Measurements from ENCODE around the gene RNPEPL1. TPM values are rescaled to one million over a fixed set of nuclear protein-coding genes. Genes with fewer than 3 reads are reported as not detected.
"Not testable (repeated sequence)": the region's sequence is repeated elsewhere in the genome, so short reads cannot be mapped to it uniquely, and the experiment has no call there.

RNPEPL1 gene
- total RNA-seq, 1 donor from 2014 or later, result 44.6 TPM

- ATAC-seq, result not testable (repeated sequence)
Observed at GRCh38 chr2:240539101-240539500, 29.2 kb upstream of the RNPEPL1 start.

GRCh38 chr2:240539906-240540305 lies 28.4 kb upstream of the RNPEPL1 start:
- ATAC-seq, result no peak

- ATAC-seq, result no peak
Observed at GRCh38 chr2:240551288-240551687, 17.0 kb upstream of the RNPEPL1 start.

- no peak for ATAC-seq
Observed at GRCh38 chr2:240551811-240552210, 16.5 kb upstream of the RNPEPL1 start.

GRCh38 chr2:240553956-240554480 lies 14.3 kb upstream of the RNPEPL1 start:
- no peak for ATAC-seq

DNA sequence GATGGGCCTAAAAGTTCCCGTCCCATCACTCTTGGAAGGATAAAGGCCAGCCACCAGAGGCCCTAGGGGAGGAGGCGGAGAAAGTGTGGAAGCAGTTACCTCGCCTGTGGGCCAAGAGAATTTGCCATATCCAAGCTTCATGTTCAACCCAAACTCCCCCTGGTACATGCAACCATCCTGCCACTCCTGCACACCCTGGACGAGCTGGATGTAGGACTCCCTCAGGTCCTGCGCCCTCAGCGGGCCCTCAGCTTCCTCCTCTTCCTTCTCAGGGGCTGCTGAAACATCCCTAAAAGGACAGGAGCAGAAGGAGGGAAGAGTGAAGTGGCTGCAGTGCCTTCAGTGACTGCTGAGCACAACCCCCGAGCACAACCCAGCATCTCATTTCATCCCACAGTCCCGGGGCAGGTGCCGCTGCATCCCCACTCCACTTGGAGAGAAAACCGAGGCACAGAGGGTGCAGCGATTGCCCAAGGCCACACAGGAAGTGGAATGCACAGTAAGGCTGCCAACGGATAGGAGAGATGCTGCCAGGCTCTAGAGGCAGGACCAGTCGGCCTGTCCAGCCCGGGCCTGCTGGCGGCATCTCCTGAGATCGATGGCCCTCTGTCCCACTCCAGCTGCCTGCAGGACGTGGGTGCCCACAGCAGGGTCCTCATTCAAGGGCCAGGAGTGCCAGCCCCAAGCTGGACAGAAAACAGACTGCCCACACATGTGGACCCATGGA lies 13.4 kb upstream of the RNPEPL1 start:
- ATAC-seq, result no peak

DNA sequence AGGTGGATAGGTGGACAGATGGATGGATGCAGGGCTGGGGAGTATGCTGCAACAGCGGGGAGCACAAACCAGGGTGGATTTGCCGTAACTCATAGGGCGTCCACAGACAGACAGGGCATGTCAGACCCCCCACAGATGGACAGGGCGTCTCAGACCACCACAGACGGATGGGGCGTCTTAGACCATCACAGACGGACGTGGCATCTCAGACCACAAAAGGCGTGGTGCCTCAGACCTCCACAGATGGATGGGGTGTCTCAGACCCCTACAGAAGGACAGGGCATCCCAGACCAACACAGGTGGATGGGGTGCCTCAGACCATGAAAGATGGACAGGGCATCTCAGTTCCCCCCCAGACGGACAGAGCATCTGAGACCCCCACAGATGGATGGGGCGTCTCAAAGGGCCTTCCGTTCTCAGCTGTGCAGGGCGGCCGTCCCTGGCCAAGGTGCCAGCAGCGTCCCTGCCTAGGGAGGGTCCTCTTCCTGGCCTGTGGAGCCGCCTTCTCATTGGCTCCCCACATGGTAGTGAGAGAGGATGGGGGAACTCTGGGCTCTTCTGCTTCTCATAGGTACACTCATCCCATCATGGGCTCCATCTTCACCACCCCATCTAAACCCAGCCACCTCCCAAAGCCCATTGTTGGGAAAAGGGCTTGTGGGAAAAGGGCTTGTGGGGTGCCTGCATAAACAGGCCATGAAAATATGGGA lies 12.6 kb upstream of the RNPEPL1 start:
- ATAC-seq, result no peak

DNA sequence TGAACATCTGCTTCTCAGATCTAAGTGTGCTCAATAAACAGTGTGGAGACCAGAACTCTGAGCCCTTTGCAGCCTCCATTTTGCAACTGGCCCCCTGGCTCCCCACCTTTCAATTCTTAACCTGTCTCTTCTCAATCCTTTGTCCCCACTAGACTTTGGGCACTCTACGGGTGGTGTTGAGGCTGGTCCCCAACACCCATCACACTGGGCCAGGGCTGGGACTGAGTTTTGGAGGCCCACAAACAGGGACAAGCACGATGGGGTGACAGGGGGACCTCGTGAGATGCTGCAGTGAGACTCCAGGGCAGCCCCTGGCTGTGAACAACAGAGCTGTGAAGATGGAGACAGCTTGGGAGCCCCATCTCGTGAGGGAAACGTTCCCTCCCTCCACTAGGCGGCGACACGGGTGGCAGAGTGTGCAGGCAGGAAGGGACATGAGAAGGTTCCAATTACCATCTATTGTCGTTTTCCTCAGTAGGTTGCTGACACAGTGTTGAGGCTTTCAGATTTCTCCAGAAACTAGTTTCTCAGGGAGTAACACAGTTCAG lies 11.7 kb upstream of the RNPEPL1 start:
- ATAC-seq, result no peak

DNA sequence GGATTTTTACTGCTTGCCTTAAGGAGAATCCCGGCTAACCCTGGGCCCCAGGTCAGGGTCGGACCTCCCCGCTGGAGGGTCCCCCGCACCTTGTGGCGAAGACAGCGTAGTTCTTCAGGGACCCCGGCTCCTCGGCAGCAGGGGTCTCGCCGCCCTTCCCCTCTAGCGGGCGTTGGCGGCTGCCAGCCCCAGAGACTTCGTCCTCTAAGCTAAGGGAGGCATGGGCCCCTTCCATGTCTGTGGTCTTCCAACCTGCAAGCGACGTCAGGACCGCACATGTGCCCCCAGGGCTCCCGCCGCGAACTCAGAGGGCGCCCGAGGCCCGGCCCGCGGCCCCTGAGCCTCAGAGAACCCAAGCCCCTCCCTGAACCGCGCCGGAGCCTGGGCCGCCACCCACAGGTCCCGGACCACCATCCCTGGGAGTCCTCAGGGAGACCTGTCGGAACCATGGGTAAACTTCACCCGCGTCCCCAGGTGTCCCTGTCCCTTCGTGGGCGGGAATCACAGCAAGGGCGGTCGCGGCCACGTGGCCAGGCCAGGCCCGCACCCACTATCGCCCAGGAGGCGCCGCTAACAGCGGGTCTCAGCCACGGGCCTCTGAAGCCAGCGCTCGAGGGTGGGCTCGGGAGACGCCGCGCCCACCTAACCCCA lies 11.1 kb upstream of the RNPEPL1 start:
- no peak for ATAC-seq

- ATAC-seq, result peak; percentile 27
Observed at GRCh38 chr2:240557808-240558207, 10.5 kb upstream of the RNPEPL1 start, which contains the start of gene ANKMY1. Gene ANKMY1, minus strand, starts transcription at chr2:240557988. Its CDS starts 653 bp downstream, at chr2:240557335.

- no peak for ATAC-seq
Observed at GRCh38 chr2:240558236-240558761, 10.0 kb upstream of the RNPEPL1 start.

GRCh38 chr2:240559286-240559685 lies 9.0 kb upstream of the RNPEPL1 start:
- no peak for ATAC-seq

DNA sequence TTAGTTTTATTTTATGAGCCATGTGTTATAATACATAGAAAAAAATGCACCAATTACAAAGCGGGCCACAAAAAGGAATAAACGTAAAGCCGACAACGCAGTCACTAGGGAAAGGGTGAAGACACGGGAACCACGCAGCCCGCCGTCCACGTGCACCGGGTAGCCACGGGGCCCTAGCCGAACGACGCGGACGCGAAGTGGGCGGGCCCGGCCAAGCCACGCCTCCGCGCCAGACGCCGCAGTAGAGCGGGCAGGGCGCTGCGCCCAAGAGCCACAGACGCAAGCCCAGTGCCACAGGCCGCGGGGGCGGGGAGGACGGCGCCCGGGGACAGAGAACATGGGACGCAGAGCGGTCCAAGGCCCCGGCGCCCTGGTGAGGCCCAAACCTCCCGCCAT lies 8.2 kb upstream of the RNPEPL1 start, which contains the start of gene DUSP28:
Gene DUSP28, plus strand, starts transcription at position 274 of the 396 bp plus-strand sequence. CDS start 328 bp downstream, outside the sequence.
- peak; percentile 79 for ATAC-seq

DNA sequence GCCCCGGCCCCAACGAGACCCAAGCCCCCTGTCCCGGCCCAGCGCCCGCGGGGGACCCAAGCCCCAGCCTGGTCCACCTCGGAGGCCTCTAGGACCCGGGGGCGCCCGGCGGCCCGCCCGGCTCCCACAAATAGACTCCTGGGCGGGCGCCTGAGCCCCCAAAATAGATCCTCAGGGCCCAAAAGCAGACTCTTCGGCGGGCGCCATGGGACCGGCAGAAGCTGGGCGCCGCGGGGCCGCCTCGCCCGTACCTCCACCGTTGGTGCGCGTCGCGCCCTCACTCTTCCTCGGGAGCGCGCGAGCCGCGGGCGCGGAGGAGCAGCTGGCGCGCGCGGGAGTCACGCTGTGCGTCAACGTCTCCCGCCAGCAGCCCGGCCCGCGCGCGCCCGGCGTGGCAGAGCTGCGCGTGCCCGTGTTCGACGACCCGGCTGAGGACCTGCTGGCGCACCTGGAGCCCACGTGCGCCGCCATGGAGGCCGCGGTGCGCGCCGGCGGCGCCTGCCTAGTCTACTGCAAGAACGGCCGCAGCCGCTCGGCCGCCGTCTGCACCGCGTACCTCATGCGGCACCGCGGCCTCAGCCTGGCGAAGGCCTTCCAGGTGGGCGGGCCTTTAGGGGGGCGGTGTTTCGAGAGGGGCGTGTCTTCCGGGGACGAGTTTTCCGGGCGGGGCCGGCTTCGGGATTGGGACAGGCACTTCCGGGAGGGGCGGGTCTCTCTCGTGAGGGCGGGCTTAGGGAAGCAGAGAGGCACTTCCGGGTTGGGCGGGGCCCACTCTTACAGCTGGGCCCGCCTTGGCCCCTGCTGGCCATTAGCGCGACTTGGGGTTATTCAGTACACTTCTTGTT lies 7.6 kb upstream of the RNPEPL1 start:
- peak; percentile 84 for ATAC-seq

DNA sequence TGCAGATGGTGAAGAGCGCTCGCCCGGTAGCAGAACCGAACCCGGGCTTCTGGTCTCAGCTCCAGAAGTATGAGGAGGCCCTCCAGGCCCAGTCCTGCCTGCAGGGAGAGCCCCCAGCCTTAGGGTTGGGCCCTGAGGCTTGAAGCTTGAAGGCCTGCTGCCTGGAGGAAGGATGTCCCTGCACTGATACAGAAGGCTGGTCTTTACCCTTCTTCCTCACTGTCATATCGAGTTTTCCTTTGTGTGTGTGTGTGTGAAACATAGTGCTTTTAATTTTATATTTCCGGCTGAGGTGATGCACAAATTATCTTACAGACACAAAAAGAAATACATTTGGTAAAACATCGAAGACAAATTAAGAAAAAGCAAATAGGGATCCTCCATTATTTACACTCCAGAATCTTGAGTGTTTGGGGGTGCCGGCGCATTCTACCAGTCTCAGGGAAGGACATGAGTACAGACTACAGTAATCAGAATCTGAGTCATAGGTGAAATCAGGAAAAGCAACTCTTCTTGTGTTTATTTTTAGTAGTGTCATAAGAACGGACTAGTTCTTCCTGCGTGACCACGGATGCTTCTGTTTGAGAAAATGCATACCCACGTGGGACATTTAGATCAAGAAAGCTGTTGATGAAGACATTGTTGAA lies 6.8 kb upstream of the RNPEPL1 start:
- peak; percentile 24 for ATAC-seq

DNA sequence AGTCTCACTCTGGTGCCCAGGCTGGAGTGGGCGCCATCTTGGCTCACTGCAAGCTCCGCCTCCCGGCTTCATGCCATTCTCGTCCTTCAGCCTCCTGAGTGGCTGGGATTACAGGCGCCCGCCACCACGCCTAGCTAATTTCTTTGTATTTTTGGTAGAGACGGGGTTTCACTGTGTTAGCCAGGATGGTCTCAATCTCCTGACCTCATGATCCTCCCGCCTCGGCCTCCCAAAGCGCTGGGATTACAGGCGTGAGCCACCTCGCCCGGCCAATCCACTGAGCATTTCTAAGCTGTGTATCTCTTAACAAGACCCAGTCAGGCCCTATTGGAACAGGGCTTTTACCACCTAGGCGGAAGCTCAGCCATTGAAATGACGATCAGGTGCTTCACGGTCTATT lies 5.1 kb upstream of the RNPEPL1 start:
- not testable (repeated sequence) for ATAC-seq

DNA sequence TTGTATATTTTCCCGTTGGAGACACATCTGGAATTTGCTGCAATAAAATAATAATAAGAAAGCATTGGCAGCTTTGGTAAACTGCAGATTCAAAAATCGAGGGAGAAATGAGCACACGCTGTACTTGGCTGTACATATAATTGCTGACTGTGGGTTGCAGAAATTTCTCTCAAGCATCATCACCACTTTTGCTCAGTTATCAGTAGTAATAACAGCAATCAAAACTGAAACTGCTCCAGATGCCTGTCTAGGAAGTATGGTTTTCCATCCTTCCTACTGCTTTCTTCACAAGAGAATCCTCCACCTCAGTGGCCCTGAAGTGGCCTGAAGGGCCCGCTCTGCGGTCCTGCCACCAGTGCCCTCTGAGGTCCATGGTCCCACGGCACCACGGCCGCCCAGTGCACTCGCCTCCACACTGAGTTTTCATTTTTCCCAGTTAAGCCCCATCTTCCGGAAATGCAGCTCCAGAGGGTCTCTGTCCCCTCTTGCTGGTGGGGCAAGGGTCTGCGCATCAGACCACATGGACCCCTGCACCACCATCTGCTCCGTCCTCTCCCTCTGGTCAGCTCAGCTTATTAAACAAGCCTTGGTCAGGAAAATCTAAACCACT lies 4.2 kb upstream of the RNPEPL1 start:
- no peak for ATAC-seq

GRCh38 chr2:240564561-240565332 lies 3.5 kb upstream of the RNPEPL1 start:
- ATAC-seq, result no peak

DNA sequence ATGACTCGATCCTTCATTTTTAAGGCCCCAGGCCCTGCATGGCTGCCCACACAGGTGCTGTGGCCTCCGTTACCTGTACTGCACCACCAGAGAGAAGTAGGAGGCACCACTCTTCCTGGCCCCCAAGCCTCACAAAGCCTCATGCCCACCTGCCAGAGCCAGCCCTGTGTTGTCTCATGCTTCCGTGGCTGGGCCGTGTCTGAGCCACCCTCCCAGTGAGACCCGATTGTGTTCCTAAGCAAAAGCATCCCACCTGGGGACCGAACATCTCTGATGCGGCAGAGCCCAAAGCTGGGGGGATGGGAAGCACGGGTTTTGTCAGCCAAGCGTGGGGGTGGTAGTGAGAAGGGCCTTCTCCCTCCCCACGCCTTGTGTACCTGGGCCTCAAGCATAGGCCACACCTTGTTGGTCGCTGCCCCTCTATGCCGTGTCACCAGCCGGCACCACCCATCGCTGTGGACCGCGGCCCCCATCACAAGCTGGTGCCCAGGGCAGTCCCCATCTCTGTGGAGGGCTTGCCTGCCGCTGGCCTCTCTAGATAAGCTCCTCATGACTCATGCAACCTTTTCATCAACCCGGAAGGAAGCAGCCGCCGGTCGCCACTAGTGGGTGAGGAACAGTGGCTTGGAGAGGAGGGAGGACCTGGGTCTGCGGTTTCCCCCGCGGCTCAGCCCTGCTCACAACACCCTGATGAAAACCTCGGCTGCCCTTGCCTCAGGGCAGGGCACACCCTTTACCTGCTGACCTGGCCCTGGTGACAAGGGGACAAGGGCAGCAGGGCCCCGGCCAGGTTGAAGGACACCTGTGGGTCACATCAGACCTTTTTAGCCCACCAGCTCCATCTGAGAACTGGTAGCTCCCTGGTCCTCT lies 2.7 kb upstream of the RNPEPL1 start:
- ATAC-seq, result peak; percentile 62
